Stimulated activated CD4-positive, alpha-beta T cell treated with anti-CD3 and anti-CD28 coated beads, TNF-alpha, amount 100 ng/mL, for 1 hour (primary cell): Measurements from ENCODE around the gene UBE2R2.
"Not testable (repeated sequence)": the region's sequence is repeated elsewhere in the genome, so short reads cannot be mapped to it uniquely, and the experiment has no call there.

Source experiments
- DNase-seq, 3 donors: peaks; one replicate each; pipeline ENCODE4 v3.0.0-alpha.2; 2020; ENCODE audit warnings: low read depth in 3 of 3, low spot score in 1 of 3

The UBE2R2 gene

GRCh38 chr9:33924978-33925797 is 108.2 kb downstream of the UBE2R2 start:
- DNase-seq, result no peak

- no peak for DNase-seq
Measured at GRCh38 chr9:33926746-33927485, 110.0 kb downstream of the UBE2R2 start.

- DNase-seq, result no peak
Measured at GRCh38 chr9:33927694-33928093, 110.7 kb downstream of the UBE2R2 start.

GRCh38 chr9:33931326-33931725 is 114.4 kb downstream of the UBE2R2 start:
- no peak for DNase-seq

- no peak for DNase-seq
Measured at GRCh38 chr9:33932078-33932807, 115.3 kb downstream of the UBE2R2 start.

- no peak for DNase-seq
Measured at GRCh38 chr9:33934188-33934878, 117.4 kb downstream of the UBE2R2 start.

- DNase-seq, result no peak
Measured at GRCh38 chr9:33939924-33940874, 123.2 kb downstream of the UBE2R2 start.

GRCh38 chr9:33942471-33943083 is 125.6 kb downstream of the UBE2R2 start:
- no peak for DNase-seq

GRCh38 chr9:33943389-33943788 is 126.4 kb downstream of the UBE2R2 start:
- no peak for DNase-seq

- DNase-seq, result no peak
Measured at GRCh38 chr9:33946779-33947535, 130.0 kb downstream of the UBE2R2 start.

- no peak for DNase-seq
Measured at GRCh38 chr9:33950371-33950770, 133.4 kb downstream of the UBE2R2 start.

- no peak for DNase-seq
Measured at GRCh38 chr9:33952066-33952465, 135.1 kb downstream of the UBE2R2 start.

GRCh38 chr9:33956544-33956943 is 139.6 kb downstream of the UBE2R2 start:
- DNase-seq, result no peak

GRCh38 chr9:33959725-33960124 is 142.8 kb downstream of the UBE2R2 start:
- no peak for DNase-seq

- not testable (repeated sequence) for DNase-seq
Measured at GRCh38 chr9:33962468-33962867, 145.5 kb downstream of the UBE2R2 start.

GRCh38 chr9:33964086-33964768 is 147.3 kb downstream of the UBE2R2 start:
- DNase-seq, result no peak
